ENCODE measurements around the gene ABCC12.
A peak's percentile ranks its signal among the peaks of the same experiment; 100 is the strongest.

The ABCC12 gene

GRCh38 chr16:48132696-48133095 lies 23.1 kb downstream of the ABCC12 start:
- DNase-seq (ENCODE audit: low read depth), result no peak

DNA sequence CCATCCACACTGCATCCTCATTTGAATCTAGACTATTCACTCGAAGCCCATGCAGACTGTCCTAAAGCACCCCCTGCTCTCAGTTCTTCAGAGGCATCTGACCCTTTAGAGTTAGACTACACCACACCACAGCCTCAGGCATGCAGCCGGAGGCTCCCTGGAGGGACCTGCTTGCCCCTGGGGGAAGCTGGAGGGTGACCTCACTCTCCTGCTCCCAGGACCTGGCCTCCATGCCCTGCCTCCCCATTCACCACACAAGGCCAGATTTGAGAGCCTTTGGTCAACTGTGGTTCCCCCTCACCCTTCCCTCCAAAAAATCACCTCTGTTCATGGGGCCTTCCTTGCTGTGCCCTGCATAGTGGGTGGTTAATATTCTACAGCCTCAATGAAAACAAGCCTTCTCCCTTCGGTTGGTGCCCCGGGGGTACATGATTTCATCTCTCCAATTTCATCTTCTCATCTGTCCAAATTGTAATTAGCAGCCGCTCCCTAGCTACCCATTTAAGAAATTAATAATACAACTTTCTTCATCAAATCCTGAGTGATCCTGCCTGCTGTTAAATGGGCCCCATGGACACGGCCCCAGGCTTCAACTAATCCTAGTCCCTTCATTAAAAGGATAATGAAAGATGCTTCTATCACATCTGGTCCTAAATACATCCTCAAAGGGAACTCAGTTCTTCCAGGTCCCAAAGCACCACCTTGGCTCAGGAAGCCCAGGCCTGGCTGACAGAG lies 24.4 kb downstream of the ABCC12 start:
- no peak for DNase-seq (ENCODE audit: low read depth)

DNA sequence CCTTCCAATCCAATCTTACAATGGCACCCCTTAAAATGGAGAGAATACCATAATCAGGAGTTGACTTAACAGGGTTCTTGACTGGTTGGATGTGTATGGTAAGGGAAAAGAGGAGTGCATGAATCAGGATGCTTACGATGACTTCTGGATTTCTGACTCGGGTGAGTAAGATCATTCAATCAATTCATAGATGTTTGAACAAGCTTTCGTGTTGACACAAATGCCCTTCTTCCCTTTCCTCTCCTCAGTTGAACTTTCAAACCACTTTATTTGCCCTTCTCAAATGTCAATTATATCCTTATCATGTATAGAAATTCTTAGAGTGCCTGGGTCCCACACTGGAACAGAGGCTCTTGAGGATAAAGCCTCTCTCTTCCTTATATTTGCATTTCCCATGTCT lies 25.9 kb downstream of the ABCC12 start:
- no peak for DNase-seq (ENCODE audit: low read depth)

DNA sequence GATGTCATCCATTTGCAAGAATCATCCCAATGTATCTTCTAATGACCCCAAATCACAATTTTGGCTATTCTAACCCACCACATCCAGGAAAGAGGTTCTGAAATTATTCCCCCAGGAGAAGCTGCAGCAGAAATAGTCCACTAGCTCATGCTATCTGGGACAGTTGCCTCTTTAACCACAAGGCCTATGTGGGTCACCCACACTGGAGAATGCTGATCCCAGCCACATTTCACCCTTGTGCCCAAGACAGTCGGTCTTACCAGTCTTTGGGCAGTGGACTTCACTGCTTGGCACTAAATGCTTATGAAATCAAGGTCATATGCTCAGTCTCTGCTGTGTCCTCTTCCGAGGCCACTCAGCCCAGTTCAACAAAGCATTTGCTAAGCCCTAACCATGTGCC lies 27.0 kb downstream of the ABCC12 start:
- no peak for DNase-seq (ENCODE audit: low read depth)

DNA sequence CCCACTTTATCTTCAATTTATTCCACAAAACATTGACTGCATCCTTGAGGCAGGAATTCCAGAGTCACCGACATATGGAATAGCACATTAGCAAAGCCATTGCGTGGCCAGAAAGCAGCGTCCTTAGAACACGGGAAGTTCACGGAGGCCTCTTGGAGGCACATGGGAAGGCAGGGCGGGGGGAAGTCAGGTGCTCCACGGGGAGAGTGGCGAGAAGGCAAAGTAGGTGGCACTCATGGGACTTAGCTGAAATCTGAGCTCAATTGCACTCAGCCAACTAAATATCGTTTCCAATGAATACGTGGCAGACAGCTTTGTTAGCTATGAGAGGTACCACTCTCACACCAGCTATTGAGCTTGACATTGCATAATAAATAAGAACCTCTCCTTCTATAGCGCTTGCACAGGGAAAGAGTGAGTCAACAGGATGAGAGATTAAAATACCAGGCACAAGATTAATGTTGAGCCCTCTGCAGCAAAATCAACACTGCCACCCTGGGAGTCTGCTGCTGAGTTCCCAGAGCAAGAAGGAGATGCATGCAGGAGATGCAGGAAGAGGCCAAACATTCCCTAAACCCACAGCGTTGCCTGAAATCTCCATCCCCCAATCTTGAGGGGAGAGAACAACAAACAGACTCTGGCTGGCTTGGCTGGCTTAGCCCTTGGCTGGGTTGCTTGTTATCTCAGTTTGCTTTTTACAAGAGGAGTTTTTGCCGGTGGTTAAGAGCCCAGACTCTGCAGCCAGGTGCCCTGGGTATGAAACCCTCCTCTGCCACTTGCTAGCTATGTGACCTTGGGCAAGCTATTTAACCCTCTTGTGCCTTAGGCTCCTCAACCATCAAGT lies 28.8 kb downstream of the ABCC12 start:
- peak; percentile 91 for DNase-seq (ENCODE audit: low read depth)

DNA sequence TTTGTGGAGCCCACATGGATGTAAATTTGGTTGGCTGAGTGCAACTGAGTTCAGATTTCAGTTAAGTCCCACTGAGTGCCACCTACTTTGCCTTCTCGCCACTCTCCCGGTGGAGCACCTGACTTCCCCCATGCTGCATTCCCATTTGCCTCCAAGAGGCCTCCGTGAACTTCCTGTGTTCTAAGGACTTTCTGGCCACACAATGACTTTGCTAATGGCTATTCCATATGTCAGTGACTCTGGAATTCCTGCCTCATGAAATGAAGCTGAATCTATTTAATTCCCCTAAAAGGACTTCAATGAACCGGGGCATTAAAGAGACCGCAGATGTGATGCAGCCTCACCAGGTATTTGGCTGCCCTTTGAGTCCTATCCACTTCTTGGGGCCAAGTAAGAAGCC lies 29.9 kb downstream of the ABCC12 start:
- peak; percentile 16 for DNase-seq (ENCODE audit: low read depth)

- DNase-seq (ENCODE audit: low read depth), result no peak
Measured at GRCh38 chr16:48124266-48124665, 31.5 kb downstream of the ABCC12 start.

DNA sequence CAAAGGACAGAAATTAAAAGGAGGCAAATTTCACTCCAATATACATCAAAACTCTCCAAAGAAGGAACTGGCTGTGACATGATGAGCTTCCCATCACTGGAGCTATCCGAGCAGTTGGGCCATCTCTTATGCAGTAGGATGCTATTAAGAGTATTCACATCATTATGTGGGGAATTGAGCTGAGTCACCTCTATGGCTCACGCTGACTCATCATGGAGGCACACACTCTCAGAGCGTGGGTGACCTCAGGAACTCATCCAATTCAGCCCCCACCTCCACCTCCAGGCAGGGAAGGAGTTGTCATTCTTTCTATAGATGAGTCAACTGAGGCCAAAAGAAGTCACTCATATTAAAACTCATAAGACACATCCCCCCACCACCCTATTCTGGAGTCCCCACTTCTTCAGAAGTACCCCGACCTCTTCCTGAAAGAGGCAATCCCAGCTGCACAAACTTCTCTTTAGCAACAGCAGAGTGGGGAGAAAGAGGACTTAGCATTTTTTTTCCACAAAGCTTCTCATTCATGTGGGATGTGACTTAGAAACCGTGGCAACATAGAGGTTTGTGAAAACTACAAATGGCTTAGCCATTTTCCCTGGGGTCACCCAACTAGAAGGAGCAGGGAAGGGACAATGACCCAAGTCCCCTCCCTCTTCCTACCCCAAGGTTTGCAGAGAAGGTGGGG lies 32.5 kb downstream of the ABCC12 start:
- DNase-seq (ENCODE audit: low read depth), result peak; percentile 100

DNA sequence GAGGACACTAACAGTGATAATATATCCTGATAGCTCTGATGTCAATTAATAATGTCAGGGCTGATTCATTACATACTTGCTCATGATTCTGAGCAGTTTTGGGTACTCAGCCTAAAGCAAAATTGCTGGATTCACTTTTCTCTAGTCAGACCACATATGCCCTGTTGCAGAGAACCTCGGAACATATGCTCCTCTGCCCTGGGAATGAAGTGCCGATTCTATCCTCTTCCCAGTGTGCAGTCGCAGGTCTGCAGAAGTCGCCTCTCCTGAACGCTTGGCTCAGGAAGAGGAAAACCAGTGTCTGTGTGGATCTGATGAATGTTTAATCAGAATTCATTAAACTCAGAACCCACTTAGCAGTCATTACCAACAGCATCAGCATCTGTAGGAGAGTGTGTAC lies 34.5 kb downstream of the ABCC12 start:
- DNase-seq (ENCODE audit: low read depth), result no peak

- DNase-seq (ENCODE audit: low read depth), result no peak
Measured at GRCh38 chr16:48118841-48119240, 37.0 kb downstream of the ABCC12 start.

DNA sequence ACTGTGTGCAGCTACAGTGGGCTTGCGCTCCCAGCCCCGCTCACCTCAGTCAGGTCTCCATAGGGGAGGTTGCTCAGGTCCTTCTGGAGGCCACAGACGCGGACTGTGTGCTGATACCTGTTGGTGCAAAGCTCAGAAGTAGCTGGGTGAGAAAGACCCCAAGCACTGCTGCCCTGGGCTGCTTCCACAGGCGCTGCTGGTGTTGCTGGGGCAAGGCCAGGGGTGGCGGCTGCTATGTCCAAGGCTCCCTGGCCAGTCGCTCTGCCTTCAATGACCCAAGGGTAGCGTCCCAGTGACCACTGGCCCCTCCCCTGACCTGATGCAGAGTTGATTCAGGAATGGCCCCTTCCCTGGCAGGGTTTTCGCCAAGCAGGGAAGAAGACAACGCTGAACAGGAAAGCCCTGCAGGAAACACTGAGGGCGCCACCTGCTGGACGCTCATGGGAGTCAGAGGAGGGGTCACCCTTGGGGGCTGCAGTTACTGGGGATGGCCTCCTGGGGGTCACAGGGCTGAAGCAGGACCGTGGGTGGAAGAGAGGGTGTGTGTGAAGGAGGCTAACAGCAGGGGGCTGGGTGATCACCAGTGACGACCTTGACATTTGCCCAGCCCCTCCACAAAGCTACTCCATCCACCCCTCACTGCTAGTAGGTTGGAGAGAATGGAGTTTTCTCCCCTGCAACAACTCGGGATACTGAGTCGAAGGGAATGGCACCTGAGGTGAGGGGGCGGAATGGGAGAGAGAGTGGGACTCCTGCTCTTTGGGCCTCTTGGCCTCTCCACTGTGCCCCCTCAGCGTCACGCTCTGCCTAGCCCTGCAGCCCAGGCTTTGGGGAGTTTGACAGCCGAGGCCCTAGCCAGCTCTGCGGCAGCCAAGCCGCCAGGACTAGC lies 38.3 kb downstream of the ABCC12 start:
- DNase-seq (ENCODE audit: low read depth), result peak; percentile 72

DNA sequence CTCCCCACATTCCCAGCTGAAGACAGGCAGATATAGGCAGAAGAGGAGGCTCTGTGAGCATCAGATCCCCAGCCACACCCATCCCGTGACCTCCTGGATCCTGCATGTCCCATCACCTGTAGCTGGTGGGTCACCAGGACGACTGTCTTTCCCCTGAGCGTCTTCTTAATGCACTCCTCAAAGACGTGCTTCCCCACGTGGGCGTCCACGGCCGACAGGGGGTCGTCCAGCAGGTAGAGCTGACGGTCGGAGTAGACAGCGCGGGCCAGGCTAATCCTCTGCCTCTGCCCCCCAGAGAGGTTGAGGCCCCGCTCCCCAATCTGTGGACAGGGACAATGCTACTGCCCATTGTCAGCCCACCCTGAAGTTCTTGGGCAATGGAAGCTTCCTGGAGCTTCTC lies 40.5 kb downstream of the ABCC12 start:
- no peak for DNase-seq (ENCODE audit: low read depth)

DNA sequence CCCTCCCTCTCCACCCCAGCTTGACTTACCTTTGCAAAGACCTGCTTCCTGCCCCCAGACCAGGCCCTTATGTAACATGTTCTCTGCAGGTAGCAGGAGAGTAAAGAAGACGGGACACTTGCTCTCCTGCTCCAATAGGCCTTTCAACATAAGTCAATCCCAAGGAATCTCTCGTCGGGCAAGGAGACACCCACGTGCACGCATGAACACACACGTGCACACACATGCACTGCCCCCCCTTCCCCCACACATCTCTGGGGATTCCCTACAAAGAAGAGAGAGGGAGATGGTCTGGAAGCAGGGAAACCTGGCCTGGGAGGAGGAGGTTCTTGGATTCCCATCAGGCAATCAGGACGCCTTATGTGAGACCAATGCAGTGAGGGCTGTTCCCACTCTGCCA lies 41.4 kb downstream of the ABCC12 start:
- no peak for DNase-seq (ENCODE audit: low read depth)

- no peak for DNase-seq (ENCODE audit: low read depth)
Measured at GRCh38 chr16:48113471-48113870, 42.3 kb downstream of the ABCC12 start.

DNA sequence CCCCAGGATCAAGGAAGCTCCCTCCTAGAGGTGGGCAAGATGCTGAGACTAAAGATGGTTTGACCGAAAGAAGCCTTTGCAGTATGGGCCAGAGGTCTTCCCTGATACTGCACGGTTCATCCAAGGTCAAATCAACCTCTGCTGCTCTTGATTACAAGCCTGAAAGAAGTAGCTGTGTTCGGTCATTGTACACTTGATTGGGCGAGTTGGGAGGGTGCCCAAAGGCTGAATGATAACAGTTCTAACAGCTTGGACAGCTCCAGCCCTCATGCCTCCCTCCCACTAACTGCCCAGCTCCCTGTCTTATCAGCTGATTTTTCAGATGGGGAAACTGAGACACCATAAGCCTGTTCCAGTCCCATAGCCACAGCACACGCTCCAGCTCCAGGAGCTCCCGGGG lies 42.8 kb downstream of the ABCC12 start:
- no peak for DNase-seq (ENCODE audit: low read depth)

DNA sequence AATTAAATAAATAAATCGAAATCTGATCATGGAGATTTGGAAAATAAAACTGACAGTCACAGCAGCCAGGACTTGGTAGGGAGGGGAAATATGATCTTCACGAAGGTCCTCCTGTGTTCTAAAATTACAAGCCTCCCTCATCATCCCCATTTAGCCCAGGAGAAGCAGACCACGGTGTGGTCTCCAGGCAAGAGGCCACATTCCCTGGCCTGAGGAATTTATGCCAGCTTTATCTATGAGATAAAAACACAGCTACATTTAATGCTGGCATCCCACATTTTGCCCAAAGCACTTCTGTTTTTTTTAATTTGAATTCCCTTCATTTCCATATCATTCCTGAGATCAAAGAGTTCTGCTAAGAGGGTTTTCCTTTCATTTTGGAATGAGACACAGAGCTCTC lies 43.2 kb downstream of the ABCC12 start:
- DNase-seq (ENCODE audit: low read depth), result no peak

GRCh38 chr16:48110982-48111381 lies 44.8 kb downstream of the ABCC12 start:
- DNase-seq (ENCODE audit: low read depth), result no peak

DNA sequence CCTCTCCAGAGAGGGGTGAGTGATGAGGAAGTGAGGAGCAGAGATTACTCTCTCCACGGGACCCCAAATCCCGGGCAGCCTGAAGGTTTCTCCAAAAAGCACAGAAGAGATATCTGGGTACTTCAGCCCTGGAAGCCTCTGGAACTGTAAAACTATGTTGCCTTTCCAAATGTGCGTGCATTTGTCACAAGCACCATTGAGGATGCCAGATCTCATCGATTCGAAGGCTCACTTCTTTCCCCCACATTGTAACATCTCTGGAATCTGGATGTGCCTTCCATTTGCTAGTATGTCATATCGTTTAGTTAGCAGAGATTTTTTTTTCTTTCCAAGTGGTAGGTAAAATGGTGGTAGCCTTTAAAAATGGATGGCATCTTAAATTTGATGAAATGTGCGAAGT lies 45.8 kb downstream of the ABCC12 start:
- no peak for DNase-seq (ENCODE audit: low read depth)

DNA sequence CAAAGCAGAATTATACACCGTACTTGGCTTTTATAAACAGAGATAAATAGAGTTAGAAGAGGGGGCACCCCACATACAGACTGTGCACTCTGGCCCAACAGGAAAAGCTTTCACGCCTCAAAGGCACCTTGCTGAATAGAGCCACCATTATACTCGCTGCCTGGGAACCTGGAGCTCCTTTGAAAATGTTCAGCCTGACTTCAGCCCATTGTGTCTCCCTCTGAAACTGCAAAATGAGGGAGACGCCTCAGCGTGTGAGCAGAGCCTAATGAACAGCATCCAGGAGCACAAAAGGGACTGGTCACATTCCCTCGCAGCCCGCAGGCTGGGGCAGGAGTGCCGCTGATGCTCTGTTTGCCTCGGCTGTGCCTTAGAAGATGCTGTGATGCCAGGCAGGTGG lies 46.3 kb downstream of the ABCC12 start:
- no peak for DNase-seq (ENCODE audit: low read depth)

DNA sequence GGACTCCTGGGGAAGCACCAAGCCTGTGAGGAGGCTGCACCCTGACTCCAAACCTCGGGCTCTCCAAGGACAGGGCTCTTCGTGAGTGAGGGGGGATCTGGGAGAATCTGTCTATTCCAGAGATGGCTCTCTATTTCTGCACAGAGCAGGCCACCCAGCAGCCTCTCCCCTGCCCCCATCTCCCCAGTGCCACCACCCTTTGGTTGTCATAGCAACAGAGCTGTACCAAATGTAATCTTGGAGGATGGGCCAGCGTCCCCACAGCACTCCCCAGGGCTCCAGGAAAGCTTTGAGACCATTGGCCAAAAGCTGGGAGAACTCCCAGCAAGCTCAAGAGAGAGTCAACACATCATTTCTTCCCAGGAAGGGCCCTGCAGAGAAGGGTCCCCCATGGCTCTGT lies 49.3 kb downstream of the ABCC12 start:
- DNase-seq (ENCODE audit: low read depth), result no peak
